Neural progenitor cell (in vitro differentiated cells): ENCODE results near the gene MAJIN. TPM values are rescaled to one million over a fixed set of nuclear protein-coding genes. Genes with fewer than 3 reads are reported as not detected.

Experiments used
- DNase-seq: peaks from one replicate; pipeline ENCODE4 v3.0.0-alpha.2; 2016; ENCODE audit warnings: low spot score
- H2AFZ ChIP-seq: fragments of 200-600 bp; sonication (generic); replicated peaks from 2 replicates; pipeline ENCODE4 v1.6.1; 2016; ENCODE audit warnings: antibody characterized with exemption
- H3F3A ChIP-seq: fragments of 200-600 bp; sonication (generic); 2 replicates; pipeline ENCODE4 v1.6.1; 2016; ENCODE audit warnings: antibody characterized with exemption, low read depth
- H3K27ac ChIP-seq: fragments of 200-600 bp; sonication (generic); 2 replicates; pipeline ENCODE4 v1.5.1; 2016; ENCODE audit warnings: mild to moderate bottlenecking
- H3K27me3 ChIP-seq: fragments of 200-600 bp; sonication (generic); 2 replicates; pipeline ENCODE4 v1.6.1; 2016; ENCODE audit warnings: mild to moderate bottlenecking, moderate library complexity
- H3K36me3 ChIP-seq: fragments of 200-600 bp; sonication (generic); 2 replicates; pipeline ENCODE4 v1.5.1; 2016
- H3K4me1 ChIP-seq: fragments of 200-600 bp; sonication (generic); 2 replicates; pipeline ENCODE4 v1.6.1; 2016; ENCODE audit warnings: mixed run types
- H3K4me2 ChIP-seq: fragments of 200-600 bp; sonication (generic); 2 replicates; pipeline ENCODE4 v1.6.1; 2016
- H3K4me3 ChIP-seq: fragments of 200-600 bp; sonication (generic); 2 replicates; pipeline ENCODE4 v1.5.1; 2016
- H3K79me2 ChIP-seq: fragments of 200-600 bp; sonication (generic); 2 replicates; pipeline ENCODE4 v1.6.1; 2016; ENCODE audit warnings: low read depth
- H3K9ac ChIP-seq: fragments of 200-600 bp; sonication (generic); 2 replicates; pipeline ENCODE4 v1.6.1; 2016
- H3K9me3 ChIP-seq: fragments of 200-600 bp; sonication (generic); 2 replicates; pipeline ENCODE4 v1.5.1; 2016; ENCODE audit warnings: low read depth
- H4K20me1 ChIP-seq: fragments of 200-600 bp; sonication (generic); 2 replicates; pipeline ENCODE4 v1.6.1; 2016; ENCODE audit warnings: low read depth
- H3K27ac Mint-ChIP-seq: 3 replicates; pipeline ENCODE4 v1.8.0; 2021; ENCODE audit warnings: mixed read lengths
- H3K27me3 Mint-ChIP-seq: 2 replicates; pipeline ENCODE4 v1.8.0; 2022; ENCODE audit warnings: low read depth, mild to moderate bottlenecking, inconsistent platforms, moderate library complexity, mixed read lengths; ENCODE audit not compliant: insufficient read depth
- H3K36me3 Mint-ChIP-seq: 3 replicates; pipeline ENCODE4 v1.8.0; 2021; ENCODE audit warnings: mixed read lengths
- H3K4me1 Mint-ChIP-seq: 3 replicates; pipeline ENCODE4 v1.8.0; 2021; ENCODE audit warnings: mixed read lengths
- H3K4me3 Mint-ChIP-seq: 3 replicates; pipeline ENCODE4 v1.8.0; 2021; ENCODE audit warnings: mild to moderate bottlenecking, moderate library complexity, mixed read lengths
- H3K9me3 Mint-ChIP-seq: 3 replicates; pipeline ENCODE4 v1.8.0; 2020; ENCODE audit warnings: mixed read lengths
- EZH2 ChIP-seq: fragments of 200-600 bp; sonication (generic); IDR thresholded peaks from 2 replicates; pipeline ENCODE4 v1.6.1; 2017; ENCODE audit warnings: antibody characterized with exemption, mild to moderate bottlenecking, moderate library complexity
- EZH2phosphoT487 ChIP-seq: fragments of 200-600 bp; sonication (generic); IDR thresholded peaks from 2 replicates; pipeline ENCODE4 v1.6.1; 2017; ENCODE audit warnings: antibody characterized with exemption
- total RNA-seq: library from RNA; depleted of rRNA; stranded (reverse); fragments of >200 nt; gene quantifications from 2 replicates; pipeline ENCODE4 v1.2.3, GENCODE V29; 2015; ENCODE audit warnings: low replicate concordance
- TF ChIP-seq, protein P1 (sequence below): fragments of 200-600 bp; sonication (generic); IDR thresholded peaks from 2 replicates; pipeline ENCODE4 v1.5.1; 2017; ENCODE audit warnings: antibody characterized with exemption, mild to moderate bottlenecking

Gene MAJIN
- total RNA-seq, 1 donor from 2014 or later, result not detected

DNA sequence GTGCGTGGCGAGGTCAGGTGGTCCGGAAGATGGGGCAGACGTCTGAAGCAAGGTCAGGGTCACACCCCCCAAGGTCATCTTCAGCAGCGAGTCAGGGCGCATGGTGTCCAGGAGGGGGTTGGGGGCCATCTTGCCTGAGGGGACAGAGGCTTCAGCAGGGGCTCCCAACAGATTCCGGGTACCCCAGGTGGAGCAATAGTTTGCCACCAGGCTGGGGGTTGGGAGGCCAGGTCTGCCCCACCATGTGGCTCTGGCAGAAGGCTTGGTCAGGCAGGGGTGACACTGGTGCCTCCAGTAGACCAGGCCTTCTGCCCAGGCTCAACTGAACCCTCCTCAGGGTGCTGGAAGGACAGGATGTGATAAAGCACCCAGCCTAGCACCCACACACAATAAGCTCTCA, 60.8 kb downstream of the MAJIN start:
- no peaks in the 10 kb centered on the region for H3K27me3 ChIP-seq
- H3K79me2 ChIP-seq, result peaks cover under 1% of the 10 kb centered on the region
- H3K36me3 Mint-ChIP-seq, result peaks cover 4% of the 10 kb centered on the region
- H3K4me3 Mint-ChIP-seq, result no peak overlapping the region
- no peaks in the 10 kb centered on the region for H3K9me3 Mint-ChIP-seq
- no peak overlapping the region for H2AFZ ChIP-seq
- peaks cover 4% of the 10 kb centered on the region for H3K27me3 Mint-ChIP-seq
- H3K27ac ChIP-seq, result no peak overlapping the region
- no peak overlapping the region for H3K4me2 ChIP-seq
- H3F3A ChIP-seq, result no peaks in the 10 kb centered on the region
- peaks cover 7% of the 10 kb centered on the region for H3K4me1 ChIP-seq
- peaks cover 7% of the 10 kb centered on the region for H3K4me1 Mint-ChIP-seq
- H3K36me3 ChIP-seq, result no peaks in the 10 kb centered on the region
- no peak overlapping the region for H3K4me3 ChIP-seq
- no peaks in the 10 kb centered on the region for H3K9me3 ChIP-seq
- no peak overlapping the region for H3K27ac Mint-ChIP-seq
- TF ChIP-seq EZH2phosphoT487, result no peak
- TF ChIP-seq, protein P1, sequence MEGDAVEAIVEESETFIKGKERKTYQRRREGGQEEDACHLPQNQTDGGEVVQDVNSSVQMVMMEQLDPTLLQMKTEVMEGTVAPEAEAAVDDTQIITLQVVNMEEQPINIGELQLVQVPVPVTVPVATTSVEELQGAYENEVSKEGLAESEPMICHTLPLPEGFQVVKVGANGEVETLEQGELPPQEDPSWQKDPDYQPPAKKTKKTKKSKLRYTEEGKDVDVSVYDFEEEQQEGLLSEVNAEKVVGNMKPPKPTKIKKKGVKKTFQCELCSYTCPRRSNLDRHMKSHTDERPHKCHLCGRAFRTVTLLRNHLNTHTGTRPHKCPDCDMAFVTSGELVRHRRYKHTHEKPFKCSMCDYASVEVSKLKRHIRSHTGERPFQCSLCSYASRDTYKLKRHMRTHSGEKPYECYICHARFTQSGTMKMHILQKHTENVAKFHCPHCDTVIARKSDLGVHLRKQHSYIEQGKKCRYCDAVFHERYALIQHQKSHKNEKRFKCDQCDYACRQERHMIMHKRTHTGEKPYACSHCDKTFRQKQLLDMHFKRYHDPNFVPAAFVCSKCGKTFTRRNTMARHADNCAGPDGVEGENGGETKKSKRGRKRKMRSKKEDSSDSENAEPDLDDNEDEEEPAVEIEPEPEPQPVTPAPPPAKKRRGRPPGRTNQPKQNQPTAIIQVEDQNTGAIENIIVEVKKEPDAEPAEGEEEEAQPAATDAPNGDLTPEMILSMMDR, result no peak
- no peak for DNase-seq
- H3K9ac ChIP-seq, result no peak overlapping the region
- peaks cover 2% of the 10 kb centered on the region for H4K20me1 ChIP-seq

DNA sequence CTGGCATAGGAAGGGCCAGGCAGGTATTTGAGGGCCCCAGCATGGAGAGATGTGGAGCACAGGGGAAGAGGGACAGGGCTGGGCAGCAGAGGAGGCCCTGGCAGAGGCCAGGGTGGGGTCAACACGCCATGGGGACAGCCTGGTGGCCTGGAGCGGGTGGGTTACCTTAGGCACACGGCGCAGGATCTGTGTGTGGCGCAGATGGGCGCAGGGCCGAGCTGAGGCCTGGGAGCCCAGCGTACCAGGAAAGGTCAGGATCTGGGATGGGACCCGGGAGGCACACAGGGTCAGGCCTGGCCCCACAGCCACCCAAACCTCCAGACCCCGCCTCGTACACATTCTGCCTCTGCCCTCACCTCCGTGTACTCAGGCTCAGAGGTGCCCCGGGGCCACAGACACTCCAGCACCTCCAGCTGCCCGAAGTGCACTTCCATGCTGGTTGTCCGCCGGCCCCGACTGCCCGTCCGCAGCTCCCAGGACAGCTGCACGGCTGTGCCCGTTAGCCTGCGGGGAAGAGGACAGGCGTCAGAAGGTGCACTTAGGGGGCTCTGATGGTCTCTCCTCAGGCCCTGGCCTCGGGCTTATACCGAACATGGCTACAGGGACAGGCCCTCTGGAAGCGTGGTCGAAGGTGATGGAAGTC, 61.3 kb downstream of the MAJIN start:
- Histone ChIP-seq H3K27me3 (no peaks in the 10 kb centered on the region), H3K4me2 (no peak overlapping the region), H4K20me1 (no peaks in the 10 kb centered on the region), H2AFZ (no peak overlapping the region), H3K9ac (no peak overlapping the region), H3K4me1 (peaks cover 1% of the 10 kb centered on the region), H3K9me3 (no peaks in the 10 kb centered on the region), H3F3A (no peaks in the 10 kb centered on the region), H3K4me3 (no peak overlapping the region), H3K36me3 (no peaks in the 10 kb centered on the region), H3K27ac (no peak overlapping the region), H3K79me2 (no peaks in the 10 kb centered on the region)
- no peak for DNase-seq
- TF ChIP-seq EZH2 (no peak), EZH2phosphoT487 (no peak)
- TF ChIP-seq, protein P1, result no peak
- H3K9me3 Mint-ChIP-seq, result no peaks in the 10 kb centered on the region
- no peak overlapping the region for H3K4me3 Mint-ChIP-seq
- peaks cover 4% of the 10 kb centered on the region for H3K36me3 Mint-ChIP-seq
- H3K4me1 Mint-ChIP-seq, result peaks cover 2% of the 10 kb centered on the region
- H3K27me3 Mint-ChIP-seq, result peaks cover 4% of the 10 kb centered on the region
- no peak overlapping the region for H3K27ac Mint-ChIP-seq

DNA sequence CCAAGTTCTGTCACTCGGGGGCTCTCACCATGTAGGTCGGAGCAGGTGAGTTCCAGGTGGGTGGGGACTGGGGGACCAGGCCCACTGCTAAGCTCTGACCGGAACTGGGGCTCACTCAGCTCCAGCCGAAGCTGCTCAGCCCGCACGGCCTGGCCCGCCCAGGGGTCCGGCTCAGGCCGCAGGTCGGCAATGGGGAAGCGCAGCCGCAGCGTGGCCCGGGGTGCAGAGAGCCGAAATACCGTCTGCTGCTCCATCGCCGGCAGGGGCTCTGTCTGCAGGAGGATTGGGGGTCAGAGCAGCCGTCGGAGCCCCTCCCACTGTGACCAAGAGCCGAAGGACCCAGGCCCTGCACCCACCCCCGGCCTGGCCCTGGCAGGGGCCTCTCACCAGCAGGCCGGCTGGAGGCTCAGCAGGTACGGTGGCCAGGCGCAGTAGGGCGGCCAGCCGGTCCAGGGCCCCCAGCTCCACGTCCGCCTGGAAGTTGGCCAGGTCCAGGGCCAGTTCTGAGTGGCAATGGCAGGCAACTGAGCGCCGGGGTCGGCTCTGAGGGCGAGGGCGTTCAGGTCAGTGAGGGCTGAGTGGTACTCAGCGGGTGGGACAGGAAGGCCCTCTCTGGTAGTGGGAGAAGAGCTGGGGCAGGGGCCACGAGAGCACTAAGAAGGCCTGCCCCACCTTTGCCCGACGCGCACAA, 62.1 kb downstream of the MAJIN start:
- no peak overlapping the region for H3K4me3 Mint-ChIP-seq
- Histone ChIP-seq H3K27me3 (no peaks in the 10 kb centered on the region), H3K4me2 (no peak overlapping the region), H3K9me3 (no peaks in the 10 kb centered on the region), H3K4me1 (no peaks in the 10 kb centered on the region), H3K79me2 (no peaks in the 10 kb centered on the region), H4K20me1 (no peaks in the 10 kb centered on the region), H3K9ac (no peak overlapping the region), H3K4me3 (no peak overlapping the region), H2AFZ (no peak overlapping the region), H3K36me3 (no peaks in the 10 kb centered on the region), H3F3A (no peaks in the 10 kb centered on the region), H3K27ac (no peak overlapping the region)
- peaks cover 4% of the 10 kb centered on the region for H3K27me3 Mint-ChIP-seq
- TF ChIP-seq EZH2phosphoT487 (no peak), EZH2 (no peak)
- TF ChIP-seq, protein P1, result no peak
- H3K27ac Mint-ChIP-seq, result no peak overlapping the region
- no peak for DNase-seq
- H3K4me1 Mint-ChIP-seq, result no peaks in the 10 kb centered on the region
- peaks cover 8% of the 10 kb centered on the region for H3K36me3 Mint-ChIP-seq
- no peaks in the 10 kb centered on the region for H3K9me3 Mint-ChIP-seq
